Lower lobe of right lung (tissue), 2 donors: ENCODE results near the gene TAGLN. TPM values are rescaled to one million over a fixed set of nuclear protein-coding genes. Genes with fewer than 3 reads are reported as not detected.

Experiments
- ATAC-seq, 2 donors: fragments of 200-7000 bp; cut with Tn5 transposase; one replicate each; pipeline ENCODE4 v1.9.1; 2020 to 2022; ENCODE audit warnings: mild to moderate bottlenecking in 2 of 2, moderate library complexity in 2 of 2
- DNase-seq: peaks from one replicate; pipeline ENCODE4 v3.0.0-alpha.2; 2020
- H3K27ac ChIP-seq: fragments of 200-600 bp; one replicate; pipeline ENCODE4 v1.8.0; 2022
- H3K27me3 ChIP-seq: fragments of 200-600 bp; one replicate; pipeline ENCODE4 v1.8.0; 2022; ENCODE audit warnings: low read depth
- H3K36me3 ChIP-seq: fragments of 200-600 bp; one replicate; pipeline ENCODE4 v1.8.0; 2022; ENCODE audit warnings: mild to moderate bottlenecking
- H3K4me1 ChIP-seq: fragments of 200-600 bp; one replicate; pipeline ENCODE4 v1.8.0; 2022
- H3K4me3 ChIP-seq: fragments of 200-600 bp; one replicate; pipeline ENCODE4 v1.8.0; 2022; ENCODE audit warnings: mild to moderate bottlenecking
- H3K9me3 ChIP-seq: fragments of 200-600 bp; one replicate; pipeline ENCODE4 v1.8.0; 2022
- intact Hi-C: fragments of 100-400 bp; cut with DNase I; formaldehyde crosslinking; loops from one replicate; pipeline ENCODE4 v1.11.0; 2022
- total RNA-seq: library from RNA; stranded (reverse); fragmentation: NEBNext Ultra II Directional; extraction: Animal tissue kit (Norgen Biotek cat#: 25700); gene quantifications from one replicate; pipeline ENCODE4 v1.2.1, GENCODE V29; 2021
- TF ChIP-seq, protein P1 (sequence below): fragments of 200-600 bp; IDR thresholded peaks from one replicate; pipeline ENCODE4 v1.8.0; 2022; ENCODE audit warnings: antibody characterized with exemption, mild to moderate bottlenecking
- donor health status: DM: no; HTN: yes; CAD: no; lungs with severe emphysema.

The TAGLN gene
- total RNA-seq, 1 donor from 2014 or later, result 297 TPM

DNA sequence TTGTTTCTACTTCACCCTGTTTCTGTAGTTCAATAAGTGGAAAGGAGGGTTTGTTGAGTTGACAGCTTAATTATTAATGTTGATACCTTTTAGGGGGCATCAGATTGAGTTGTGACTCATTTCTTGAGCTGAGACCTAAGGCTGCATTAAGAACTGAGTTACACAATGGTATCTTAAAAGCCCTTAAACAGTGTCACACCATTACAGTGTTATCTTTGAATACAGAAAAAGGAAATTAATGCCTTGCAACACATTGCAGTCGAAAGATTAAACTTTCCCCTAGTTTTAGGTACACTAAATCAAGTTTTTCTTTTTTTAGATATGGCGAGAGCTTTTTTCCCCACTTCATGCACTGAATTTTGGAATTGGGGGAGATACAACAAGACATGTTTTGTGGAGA, 38.3 kb upstream of the TAGLN start:
- H3K9me3 ChIP-seq, result no peaks in the 10 kb centered on the region
- no peak overlapping the region for H3K4me3 ChIP-seq
- TF ChIP-seq, protein P1, sequence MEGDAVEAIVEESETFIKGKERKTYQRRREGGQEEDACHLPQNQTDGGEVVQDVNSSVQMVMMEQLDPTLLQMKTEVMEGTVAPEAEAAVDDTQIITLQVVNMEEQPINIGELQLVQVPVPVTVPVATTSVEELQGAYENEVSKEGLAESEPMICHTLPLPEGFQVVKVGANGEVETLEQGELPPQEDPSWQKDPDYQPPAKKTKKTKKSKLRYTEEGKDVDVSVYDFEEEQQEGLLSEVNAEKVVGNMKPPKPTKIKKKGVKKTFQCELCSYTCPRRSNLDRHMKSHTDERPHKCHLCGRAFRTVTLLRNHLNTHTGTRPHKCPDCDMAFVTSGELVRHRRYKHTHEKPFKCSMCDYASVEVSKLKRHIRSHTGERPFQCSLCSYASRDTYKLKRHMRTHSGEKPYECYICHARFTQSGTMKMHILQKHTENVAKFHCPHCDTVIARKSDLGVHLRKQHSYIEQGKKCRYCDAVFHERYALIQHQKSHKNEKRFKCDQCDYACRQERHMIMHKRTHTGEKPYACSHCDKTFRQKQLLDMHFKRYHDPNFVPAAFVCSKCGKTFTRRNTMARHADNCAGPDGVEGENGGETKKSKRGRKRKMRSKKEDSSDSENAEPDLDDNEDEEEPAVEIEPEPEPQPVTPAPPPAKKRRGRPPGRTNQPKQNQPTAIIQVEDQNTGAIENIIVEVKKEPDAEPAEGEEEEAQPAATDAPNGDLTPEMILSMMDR, result no peak
- DNase-seq (no peak), ATAC-seq (peak; percentile 32 to 67)
- peaks cover 33% of the 10 kb centered on the region for H3K4me1 ChIP-seq
- peak overlapping the region; percentile 42 for H3K27ac ChIP-seq
- H3K27me3 ChIP-seq, result no peaks in the 10 kb centered on the region
- peaks cover 75% of the 10 kb centered on the region for H3K36me3 ChIP-seq
- intact Hi-C loops, result no loop called here

DNA sequence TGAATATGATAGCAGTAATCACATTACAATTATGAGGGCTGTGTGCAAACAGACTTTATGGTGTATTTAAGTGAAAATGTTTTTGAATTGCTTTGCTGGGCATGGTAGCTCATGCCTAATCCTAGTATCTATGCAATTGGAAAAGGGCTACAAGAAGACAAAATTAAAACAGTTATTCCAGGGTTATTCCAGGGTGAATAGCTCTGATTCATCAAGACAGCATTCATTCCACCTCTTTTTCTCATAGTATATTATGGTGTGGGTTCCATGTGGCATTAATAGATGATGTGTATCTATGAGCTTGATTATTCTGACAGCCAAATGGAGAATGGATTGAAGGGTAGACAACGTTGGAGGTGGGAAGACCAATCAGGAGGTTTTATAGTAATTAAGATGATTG, 32.7 kb upstream of the TAGLN start:
- H3K36me3 ChIP-seq, result peaks cover 99% of the 10 kb centered on the region

DNA sequence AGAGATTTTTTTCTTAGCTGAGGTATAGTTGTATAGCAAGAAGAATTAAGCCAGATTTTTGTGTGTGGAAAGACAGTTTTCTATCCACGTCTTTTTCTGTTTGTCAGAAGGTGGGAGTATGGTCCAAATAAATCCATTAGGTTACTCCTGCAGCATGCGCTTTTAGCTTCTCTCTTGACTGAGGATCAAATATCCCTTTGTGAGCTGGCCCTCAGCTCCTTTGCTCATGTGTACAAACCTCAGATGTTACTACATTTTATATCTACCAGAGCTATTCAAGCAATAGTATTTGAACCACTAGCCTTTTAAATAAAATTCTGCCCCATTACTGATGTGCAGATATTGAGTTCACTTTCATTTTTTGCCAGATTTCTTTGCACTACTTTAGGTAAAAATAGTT, 29.4 kb upstream of the TAGLN start:
- H3K9me3 ChIP-seq, result no peaks in the 10 kb centered on the region
- TF ChIP-seq, protein P1, result no peak
- H3K27ac ChIP-seq, result no peak overlapping the region
- no peak for DNase-seq
- intact Hi-C loops, result no loop called here
- H3K4me1 ChIP-seq, result peaks cover 16% of the 10 kb centered on the region
- peaks cover 67% of the 10 kb centered on the region for H3K36me3 ChIP-seq
- H3K4me3 ChIP-seq, result no peak overlapping the region
- ATAC-seq, result no peak
- H3K27me3 ChIP-seq, result no peaks in the 10 kb centered on the region

More for the DNA sequence above, 32.7 kb upstream of the TAGLN start:
- Histone ChIP-seq H3K9me3 (no peaks in the 10 kb centered on the region), H3K4me1 (no peaks in the 10 kb centered on the region), H3K27ac (no peak overlapping the region), H3K4me3 (no peak overlapping the region), H3K27me3 (no peaks in the 10 kb centered on the region)
- ATAC-seq, result no peak
- no peak for DNase-seq
- TF ChIP-seq, protein P1, result no peak
- intact Hi-C loops, result no loop called here

DNA sequence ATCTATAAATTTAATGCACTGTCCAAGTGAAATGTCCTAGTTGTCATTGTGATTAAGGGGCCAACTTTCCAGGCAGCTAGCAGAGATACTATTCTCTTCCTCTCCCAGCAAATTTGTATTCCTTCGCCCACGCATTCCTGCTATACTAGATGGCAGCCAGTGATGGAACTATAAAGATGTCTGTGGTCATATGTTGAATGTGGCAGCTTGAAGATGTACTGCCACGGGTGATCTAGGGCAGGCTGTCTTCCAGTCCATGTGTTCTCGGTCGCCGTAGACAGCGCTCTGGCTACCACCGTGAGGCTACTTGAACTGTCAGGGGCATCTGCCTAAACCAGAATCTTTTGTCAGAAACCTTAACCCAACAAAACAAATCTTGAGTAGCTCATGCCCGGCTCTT, 29.0 kb upstream of the TAGLN start:
- TF ChIP-seq, protein P1, result no peak
- Histone ChIP-seq H3K9me3 (no peaks in the 10 kb centered on the region), H3K27ac (no peak overlapping the region), H3K4me3 (no peak overlapping the region), H3K4me1 (peaks cover 16% of the 10 kb centered on the region), H3K27me3 (no peaks in the 10 kb centered on the region), H3K36me3 (peaks cover 62% of the 10 kb centered on the region)
- intact Hi-C loops, result no loop called here
- no peak for ATAC-seq
- no peak for DNase-seq

DNA sequence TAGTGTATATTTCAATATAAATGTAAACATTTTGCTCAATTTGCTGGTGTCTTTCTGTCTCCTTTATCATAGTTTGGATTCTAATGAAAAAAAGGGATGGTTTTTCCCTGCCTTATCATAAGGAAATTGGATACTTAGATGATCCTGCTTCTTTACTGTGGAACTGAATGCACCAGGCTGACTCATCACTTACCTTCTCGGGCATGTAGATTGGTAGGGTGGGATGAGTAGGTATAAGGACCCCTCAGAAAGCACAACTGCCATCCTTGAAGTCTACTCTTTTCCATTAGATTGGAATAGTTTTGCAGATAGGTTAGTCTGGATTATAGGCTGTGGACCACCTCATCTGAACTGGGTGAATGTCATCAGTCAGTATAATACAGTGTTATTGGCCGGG, 28.2 kb upstream of the TAGLN start:
- ATAC-seq, result no peak
- Histone ChIP-seq H3K4me1 (peaks cover 16% of the 10 kb centered on the region), H3K27ac (no peak overlapping the region), H3K4me3 (no peak overlapping the region), H3K27me3 (no peaks in the 10 kb centered on the region), H3K9me3 (no peaks in the 10 kb centered on the region), H3K36me3 (peaks cover 54% of the 10 kb centered on the region)
- DNase-seq, result no peak
- TF ChIP-seq, protein P1, result no peak
- intact Hi-C loops, result no loop called here
